DND-41 (cell line): ENCODE measurements around the gene CENPB.

Source experiments
- ATAC-seq: fragments of 200-7000 bp; cut with Tn5 transposase; 3 replicates; pipeline ENCODE4 v1.9.1; 2021; ENCODE audit warnings: low read depth; ENCODE audit not compliant: insufficient read depth
- DNase-seq: peaks from one replicate; pipeline ENCODE4 v3.0.0-alpha.2; 2020
- H2AFZ ChIP-seq: 2 replicates; pipeline ENCODE4 v1.6.0; 2012; ENCODE audit warnings: low read depth, low read length
- H3K27ac ChIP-seq: 2 replicates; pipeline ENCODE4 v1.5.1; 2012; ENCODE audit warnings: low read length, inconsistent platforms
- H3K27me3 ChIP-seq: fragments of 200-600 bp; sonication (generic); 2 replicates; pipeline ENCODE4 v1.6.0; 2012; ENCODE audit warnings: low read length, mild to moderate bottlenecking, inconsistent platforms; ENCODE audit not compliant: insufficient read depth, poor library complexity
- H3K36me3 ChIP-seq: 2 replicates; pipeline ENCODE4 v1.5.1; 2012; ENCODE audit warnings: low read length, inconsistent platforms; ENCODE audit not compliant: insufficient read depth
- H3K4me1 ChIP-seq: 2 replicates; pipeline ENCODE4 v1.5.1; 2012; ENCODE audit warnings: mild to moderate bottlenecking, low read length; ENCODE audit not compliant: insufficient read depth
- H3K4me2 ChIP-seq: 2 replicates; pipeline ENCODE4 v1.6.0; 2012; ENCODE audit warnings: mild to moderate bottlenecking, moderate library complexity, low read length, inconsistent platforms; ENCODE audit not compliant: insufficient read depth
- H3K4me3 ChIP-seq, 2 experiments: fragments of 200-600 bp in 1 of 2; shearing (Covaris generic) in 1 of 2; 2 replicates each; pipeline ENCODE4 v1.5.1; 2012 to 2016; ENCODE audit warnings: inconsistent platforms in 2 of 2, low read length in 2 of 2, mild to moderate bottlenecking in 2 of 2, low read depth in 1 of 2, moderate library complexity in 1 of 2
- H3K79me2 ChIP-seq: 2 replicates; pipeline ENCODE4 v1.6.0; 2012; ENCODE audit warnings: low read length, inconsistent platforms; ENCODE audit not compliant: insufficient read depth
- H3K9ac ChIP-seq: 2 replicates; pipeline ENCODE4 v1.6.0; 2012; ENCODE audit warnings: low read depth, mild to moderate bottlenecking, inconsistent platforms, low read length, moderate library complexity
- H3K9me3 ChIP-seq: 2 replicates; pipeline ENCODE4 v1.5.1; 2012; ENCODE audit warnings: low read length, moderate library complexity, mild to moderate bottlenecking, inconsistent platforms; ENCODE audit not compliant: insufficient read depth, severe bottlenecking
- H4K20me1 ChIP-seq: 2 replicates; pipeline ENCODE4 v1.6.0; 2012; ENCODE audit warnings: low read length; ENCODE audit not compliant: insufficient read depth
- EZH2 ChIP-seq: IDR thresholded peaks from 3 replicates; pipeline ENCODE4 v1.6.1; 2012; ENCODE audit warnings: borderline replicate concordance, low read depth, mild to moderate bottlenecking, moderate library complexity, low read length, inconsistent platforms; ENCODE audit not compliant: severe bottlenecking
- TF ChIP-seq, protein P1 (sequence below): IDR thresholded peaks from 2 replicates; pipeline ENCODE4 v1.5.1; 2012; ENCODE audit warnings: borderline replicate concordance, low read length, moderate library complexity, mild to moderate bottlenecking; ENCODE audit not compliant: poor library complexity, severe bottlenecking; ENCODE audit errors: extremely low read depth

Gene CENPB

DNA sequence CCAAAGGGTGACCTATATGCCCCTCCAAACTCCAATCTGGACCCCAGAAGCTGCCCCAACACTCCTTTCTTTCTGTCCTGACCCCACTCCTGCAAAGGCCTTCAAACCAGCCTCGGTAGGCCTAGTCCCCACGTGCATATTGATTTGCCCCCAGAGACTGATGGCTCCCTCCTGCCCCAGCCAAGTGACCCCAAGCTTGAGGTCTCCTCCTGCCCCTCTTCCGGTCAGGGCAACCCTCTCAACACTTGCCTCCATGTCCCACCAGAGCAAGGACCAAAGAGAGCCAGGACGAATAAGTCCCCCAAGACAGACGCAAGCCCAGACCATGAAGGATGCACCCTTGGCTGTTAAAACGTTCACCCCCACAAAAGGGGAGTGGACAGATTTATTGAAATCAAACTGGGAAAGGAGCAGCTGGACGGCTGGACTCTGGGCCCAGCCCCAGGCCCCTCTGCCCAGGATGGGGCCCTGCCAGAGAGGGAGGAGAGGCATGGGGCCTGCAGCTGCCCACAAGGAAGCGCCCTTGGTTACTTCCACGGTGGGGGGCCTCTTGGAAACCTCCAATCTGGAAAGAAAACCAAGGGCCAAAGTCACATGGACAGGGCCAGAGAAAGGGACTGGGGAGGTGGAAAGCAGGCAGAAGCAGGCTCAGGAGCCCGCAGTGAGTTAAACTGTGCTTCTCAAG lies 2.9 kb downstream of the CENPB start:
- Histone ChIP-seq H2AFZ (no peak overlapping the region), H3K27ac (no peak overlapping the region), H4K20me1 (peaks cover 45% of the 10 kb centered on the region), H3K79me2 (peaks cover 38% of the 10 kb centered on the region), H3K9ac (no peak overlapping the region), H3K9me3 (no peaks in the 10 kb centered on the region), H3K27me3 (no peaks in the 10 kb centered on the region), H3K4me1 (peaks cover 52% of the 10 kb centered on the region), H3K36me3 (peaks cover 22% of the 10 kb centered on the region), H3K4me2 (peak overlapping the region; percentile 30; the same call in 1 of the 2 replicates), H3K4me3 (no peak overlapping the region)
- ATAC-seq, result no peak
- no peak for DNase-seq
- TF ChIP-seq, protein P1, sequence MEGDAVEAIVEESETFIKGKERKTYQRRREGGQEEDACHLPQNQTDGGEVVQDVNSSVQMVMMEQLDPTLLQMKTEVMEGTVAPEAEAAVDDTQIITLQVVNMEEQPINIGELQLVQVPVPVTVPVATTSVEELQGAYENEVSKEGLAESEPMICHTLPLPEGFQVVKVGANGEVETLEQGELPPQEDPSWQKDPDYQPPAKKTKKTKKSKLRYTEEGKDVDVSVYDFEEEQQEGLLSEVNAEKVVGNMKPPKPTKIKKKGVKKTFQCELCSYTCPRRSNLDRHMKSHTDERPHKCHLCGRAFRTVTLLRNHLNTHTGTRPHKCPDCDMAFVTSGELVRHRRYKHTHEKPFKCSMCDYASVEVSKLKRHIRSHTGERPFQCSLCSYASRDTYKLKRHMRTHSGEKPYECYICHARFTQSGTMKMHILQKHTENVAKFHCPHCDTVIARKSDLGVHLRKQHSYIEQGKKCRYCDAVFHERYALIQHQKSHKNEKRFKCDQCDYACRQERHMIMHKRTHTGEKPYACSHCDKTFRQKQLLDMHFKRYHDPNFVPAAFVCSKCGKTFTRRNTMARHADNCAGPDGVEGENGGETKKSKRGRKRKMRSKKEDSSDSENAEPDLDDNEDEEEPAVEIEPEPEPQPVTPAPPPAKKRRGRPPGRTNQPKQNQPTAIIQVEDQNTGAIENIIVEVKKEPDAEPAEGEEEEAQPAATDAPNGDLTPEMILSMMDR, result no peak
- TF ChIP-seq EZH2, result no peak

DNA sequence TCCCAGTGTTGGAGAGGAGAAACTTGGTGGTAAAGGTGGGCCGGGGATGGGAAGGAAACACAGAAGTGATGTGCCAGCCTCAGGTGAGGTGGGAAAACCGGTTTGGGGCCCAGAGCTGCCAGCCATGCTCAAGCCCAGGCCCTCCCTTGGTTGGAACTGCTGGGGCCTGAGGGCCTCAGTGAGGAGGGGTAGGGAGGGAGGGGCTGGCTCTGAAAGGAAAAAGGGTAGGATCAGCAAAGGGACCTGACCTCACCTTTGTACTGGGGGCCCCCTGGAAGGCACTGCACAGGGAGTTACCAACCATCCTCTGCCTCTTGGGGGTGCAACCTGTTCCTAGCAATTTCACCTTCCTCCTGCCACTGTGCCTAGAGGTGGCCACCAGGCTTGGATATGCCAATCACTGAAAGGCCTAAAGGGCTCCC lies 3.5 kb downstream of the CENPB start:
- Histone ChIP-seq H3K4me2 (peak overlapping the region; percentile 30; the same call in 1 of the 2 replicates), H3K79me2 (peaks cover 34% of the 10 kb centered on the region), H3K4me3 (no peak overlapping the region), H3K27ac (no peak overlapping the region), H4K20me1 (peaks cover 45% of the 10 kb centered on the region), H3K9me3 (no peaks in the 10 kb centered on the region), H3K4me1 (peaks cover 46% of the 10 kb centered on the region), H3K36me3 (peaks cover 22% of the 10 kb centered on the region), H3K9ac (no peak overlapping the region), H2AFZ (no peak overlapping the region), H3K27me3 (no peaks in the 10 kb centered on the region)
- TF ChIP-seq, protein P1, result no peak
- TF ChIP-seq EZH2, result no peak
- ATAC-seq (no peak), DNase-seq (no peak)

DNA sequence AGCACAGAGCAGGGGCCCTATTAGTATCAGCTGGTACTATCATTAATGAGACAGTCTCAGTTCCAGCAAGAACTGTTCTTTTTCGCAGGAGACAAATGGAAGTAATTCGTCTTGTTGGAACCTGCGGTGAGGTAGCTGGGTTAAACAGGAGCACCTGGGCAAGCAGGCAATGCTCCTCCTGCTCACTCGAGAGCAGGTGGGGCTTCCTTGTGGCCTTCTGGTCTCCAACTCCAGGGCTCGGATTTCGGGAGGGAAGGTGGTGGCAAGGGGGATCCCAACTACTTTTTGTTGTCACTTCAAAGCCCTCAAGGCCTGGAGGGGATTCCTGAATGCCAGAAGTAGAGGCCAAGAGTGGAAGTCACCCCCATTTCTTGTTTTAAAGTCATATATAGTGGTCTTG lies 3.9 kb downstream of the CENPB start:
- peaks cover 41% of the 10 kb centered on the region for H3K4me1 ChIP-seq
- no peak overlapping the region for H2AFZ ChIP-seq
- H3K9me3 ChIP-seq, result no peaks in the 10 kb centered on the region
- H3K4me2 ChIP-seq, result no peak overlapping the region
- H3K4me3 ChIP-seq, result no peak overlapping the region
- peaks cover 22% of the 10 kb centered on the region for H3K36me3 ChIP-seq
- no peaks in the 10 kb centered on the region for H3K27me3 ChIP-seq
- TF ChIP-seq EZH2, result no peak
- TF ChIP-seq, protein P1, result no peak
- DNase-seq (no peak), ATAC-seq (no peak)
- no peak overlapping the region for H3K9ac ChIP-seq
- H3K27ac ChIP-seq, result no peak overlapping the region
- peaks cover 32% of the 10 kb centered on the region for H3K79me2 ChIP-seq
- H4K20me1 ChIP-seq, result peaks cover 45% of the 10 kb centered on the region
